Spleen (tissue), 7 donors: ENCODE measurements around the gene HERPUD1.

Experiments
- POLR2A ChIP-seq, 3 donors: fragments of 450-650 bp; IDR thresholded peaks; one replicate each; pipeline ENCODE4 v1.5.1; 2017; ENCODE audit warnings: antibody characterized with exemption in 3 of 3, mild to moderate bottlenecking in 1 of 3
- TF ChIP-seq, protein P1 (sequence below), 11 experiments: fragments of 200-600 bp in 7 of 11; fragments of 450-650 bp in 4 of 11; sonication (generic) in 4 of 11; IDR thresholded peaks in 8 of 11; conservative IDR thresholded peaks in 3 of 11; 1 replicate in 7 of 11; 2 replicates in 4 of 11; pipeline versions ENCODE4 v1.4.0 to v1.8.0; 2016 to 2021; ENCODE audit warnings: antibody characterized with exemption in 11 of 11, inconsistent platforms in 4 of 11, mild to moderate bottlenecking in 1 of 11
- donor health status: DM: no; HTN: no; CAD: no; lungs with moderate emphysema.
- donor health status: DM: no; HTN: no; CAD: no.
- donor health status: DM: no; HTN: no; CAD: no.

GRCh38 chr16:56967733-56968132 is 35.8 kb downstream of the HERPUD1 start:
- TF ChIP-seq, protein P1, sequence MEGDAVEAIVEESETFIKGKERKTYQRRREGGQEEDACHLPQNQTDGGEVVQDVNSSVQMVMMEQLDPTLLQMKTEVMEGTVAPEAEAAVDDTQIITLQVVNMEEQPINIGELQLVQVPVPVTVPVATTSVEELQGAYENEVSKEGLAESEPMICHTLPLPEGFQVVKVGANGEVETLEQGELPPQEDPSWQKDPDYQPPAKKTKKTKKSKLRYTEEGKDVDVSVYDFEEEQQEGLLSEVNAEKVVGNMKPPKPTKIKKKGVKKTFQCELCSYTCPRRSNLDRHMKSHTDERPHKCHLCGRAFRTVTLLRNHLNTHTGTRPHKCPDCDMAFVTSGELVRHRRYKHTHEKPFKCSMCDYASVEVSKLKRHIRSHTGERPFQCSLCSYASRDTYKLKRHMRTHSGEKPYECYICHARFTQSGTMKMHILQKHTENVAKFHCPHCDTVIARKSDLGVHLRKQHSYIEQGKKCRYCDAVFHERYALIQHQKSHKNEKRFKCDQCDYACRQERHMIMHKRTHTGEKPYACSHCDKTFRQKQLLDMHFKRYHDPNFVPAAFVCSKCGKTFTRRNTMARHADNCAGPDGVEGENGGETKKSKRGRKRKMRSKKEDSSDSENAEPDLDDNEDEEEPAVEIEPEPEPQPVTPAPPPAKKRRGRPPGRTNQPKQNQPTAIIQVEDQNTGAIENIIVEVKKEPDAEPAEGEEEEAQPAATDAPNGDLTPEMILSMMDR (IDR thresholded peaks at IDR 0.05 in 8 of 11, conservative IDR thresholded peaks at IDR 0.05 in 3 of 11), result no peak
- no peak for TF ChIP-seq POLR2A (IDR thresholded peaks at IDR 0.05)
